ENCODE data around the gene PRIMA1.

DNA sequence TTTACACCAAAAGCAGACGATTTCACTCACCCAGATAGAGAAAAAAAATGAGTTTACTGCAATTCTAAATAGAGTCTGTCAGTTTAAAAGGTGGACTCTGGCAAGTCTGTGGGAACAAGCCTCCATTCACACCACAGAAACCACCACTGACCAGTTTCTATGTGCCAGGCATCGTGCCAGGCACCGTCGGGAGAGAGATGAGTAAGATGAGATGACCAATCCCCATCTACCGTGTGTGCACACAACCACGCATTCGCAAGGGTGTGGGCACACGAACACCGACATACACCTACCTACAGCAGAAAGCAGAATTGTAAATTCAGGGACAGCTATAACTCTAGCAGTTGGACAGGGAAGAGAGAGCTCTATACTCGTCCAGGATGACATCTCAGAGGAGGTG is 58.3 kb downstream of the PRIMA1 start:
- TF ChIP-seq CTCF (IDR thresholded peaks at IDR 0.05) (no peak), CBFB (CRISPR knock-in tag; IDR thresholded peaks at IDR 0.05; ENCODE audit: low read depth) (no peak), CREB1 (CRISPR knock-in tag; IDR thresholded peaks at IDR 0.05) (no peak), IRF1 (CRISPR knock-in tag; IDR thresholded peaks at IDR 0.05) (no peak), SMAD3 (CRISPR knock-in tag; IDR thresholded peaks at IDR 0.05; ENCODE audit: borderline replicate concordance) (no peak), E2F1 (CRISPR knock-in tag; IDR thresholded peaks at IDR 0.05) (no peak), CDX4 (CRISPR knock-in tag; IDR thresholded peaks at IDR 0.05; ENCODE audit: borderline replicate concordance) (no peak), PREB (CRISPR knock-in tag; IDR thresholded peaks at IDR 0.05; ENCODE audit: borderline replicate concordance) (no peak), ZNF138 (CRISPR knock-in tag; conservative IDR thresholded peaks at IDR 0.05) (no peak), USF1 (CRISPR knock-in tag; IDR thresholded peaks at IDR 0.05) (no peak)
